Stimulated activated naive B cell treated with anti-CD40 and anti-IgM and Interleukin-4, amounts not matched to agents 10 μg/mL and 1 μg/mL and 100 μg/mL, for 72 hours (primary cell): ENCODE results near the gene CAPRIN2.

Experiments used
- ATAC-seq, 2 donors: fragments of 150-1000 bp; cut with Tn5 transposase; replicated peaks; 2 replicates each; pipeline ENCODE4 v1.10.0; 2021; ENCODE audit warnings: moderate library complexity in 1 of 2
- DNase-seq: peaks from one replicate; pipeline ENCODE4 v3.0.0; 2021
- H3K27ac Mint-ChIP-seq: one replicate; pipeline ENCODE4 v1.8.0; 2022; ENCODE audit warnings: mild to moderate bottlenecking, mixed read lengths
- H3K27me3 Mint-ChIP-seq, 2 donors: one replicate each; pipeline ENCODE4 v1.8.0; 2022; ENCODE audit warnings: mixed read lengths in 2 of 2
- H3K36me3 Mint-ChIP-seq, 2 donors: one replicate each; pipeline ENCODE4 v1.8.0; 2022; ENCODE audit warnings: mixed read lengths in 2 of 2, mild to moderate bottlenecking in 1 of 2
- H3K4me1 Mint-ChIP-seq, 2 donors: one replicate each; pipeline ENCODE4 v1.8.0; 2022; ENCODE audit warnings: mixed read lengths in 2 of 2, mild to moderate bottlenecking in 1 of 2
- H3K4me3 Mint-ChIP-seq, 2 donors: one replicate each; pipeline ENCODE4 v1.8.0; 2022; ENCODE audit warnings: mild to moderate bottlenecking in 2 of 2, mixed read lengths in 2 of 2, moderate library complexity in 1 of 2
- H3K9me3 Mint-ChIP-seq, 2 donors: one replicate each; pipeline ENCODE4 v1.8.0; 2022; ENCODE audit warnings: mixed read lengths in 2 of 2, mild to moderate bottlenecking in 1 of 2

CAPRIN2 gene

DNA sequence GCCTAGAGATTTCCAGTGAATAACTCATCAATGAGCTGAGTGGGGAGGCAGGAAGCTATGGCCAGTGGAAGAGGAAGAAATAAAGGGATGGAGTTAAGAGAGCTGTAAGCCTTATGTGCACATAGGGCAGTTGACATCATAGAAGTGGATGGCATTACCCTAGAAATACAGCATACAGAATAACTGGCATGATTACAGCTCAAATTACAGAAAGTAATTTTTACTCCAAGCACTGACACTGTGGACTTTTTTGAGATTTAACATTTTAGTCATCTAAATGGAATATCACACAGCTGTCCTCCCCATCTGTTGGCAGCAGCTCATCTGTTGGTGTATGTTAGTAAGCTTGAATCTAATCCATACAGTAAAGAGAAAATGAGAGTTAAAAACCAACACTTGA lies 53.7 kb downstream of the CAPRIN2 start:
- Mint-ChIP-seq H3K27me3 (peaks cover 0 to 5% of the 10 kb centered on the region in 2 donors), H3K4me3 (no peak overlapping the region), H3K36me3 (peaks cover 0 to 1% of the 10 kb centered on the region in 2 donors), H3K27ac (no peak overlapping the region), H3K9me3 (no peaks in the 10 kb centered on the region), H3K4me1 (peaks cover 2 to 6% of the 10 kb centered on the region in 2 donors)
- DNase-seq (no peak), ATAC-seq (no peak)

DNA sequence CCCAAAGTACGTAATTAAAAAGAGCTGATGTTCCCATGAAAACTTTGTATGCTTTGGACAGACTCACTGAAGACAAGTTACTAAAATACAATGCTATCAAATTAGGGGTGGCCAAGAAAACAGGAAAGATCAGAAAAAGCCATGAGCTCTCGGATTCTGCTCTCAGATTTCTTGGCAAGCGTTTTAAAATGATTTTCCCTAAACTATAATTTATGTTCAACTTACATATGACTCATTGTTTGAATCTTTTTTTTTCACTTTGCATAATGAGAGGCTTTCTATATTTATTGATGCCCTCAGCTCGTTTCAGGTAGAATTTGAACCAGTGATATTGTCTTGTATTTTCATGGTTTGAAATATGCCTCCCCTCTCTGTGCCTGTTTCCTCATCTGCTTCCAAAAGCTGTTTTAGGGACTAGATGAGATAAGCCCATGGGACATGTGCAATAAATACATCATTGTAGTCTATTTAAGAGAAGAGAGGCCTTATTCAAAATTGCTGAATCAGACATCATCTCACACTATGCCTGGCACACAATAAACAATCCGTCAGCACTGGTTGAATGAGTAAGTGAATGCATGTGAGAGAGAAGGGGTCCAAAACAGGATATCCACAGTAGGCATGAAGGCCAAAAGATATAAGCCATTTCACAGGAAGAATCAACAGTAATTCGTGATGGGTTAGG lies 54.4 kb downstream of the CAPRIN2 start:
- no peak for ATAC-seq
- Mint-ChIP-seq H3K36me3 (peaks cover 0 to 3% of the 10 kb centered on the region in 2 donors), H3K9me3 (no peaks in the 10 kb centered on the region), H3K27ac (no peak overlapping the region), H3K4me3 (no peak overlapping the region), H3K4me1 (peaks cover 2 to 10% of the 10 kb centered on the region in 2 donors), H3K27me3 (peaks cover 0 to 5% of the 10 kb centered on the region in 2 donors)
- no peak for DNase-seq

DNA sequence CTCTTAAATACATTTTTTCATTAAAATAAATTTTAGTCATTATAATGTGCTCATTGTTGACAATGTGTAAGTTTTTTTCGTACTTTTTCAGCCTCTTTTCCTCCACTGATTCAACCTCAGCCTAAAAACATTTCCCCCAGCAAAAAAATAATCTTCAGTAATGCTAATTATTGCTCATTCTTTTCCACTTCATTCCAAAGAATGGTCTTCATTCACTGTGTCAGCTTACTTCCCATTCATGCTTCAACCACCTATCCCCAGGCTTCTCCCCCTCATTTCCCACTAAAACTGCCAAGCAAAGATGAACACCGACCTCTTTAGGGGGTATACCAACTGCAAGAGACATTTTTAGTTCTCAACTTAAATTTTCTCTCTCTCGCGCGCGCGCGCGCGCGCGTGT lies 56.4 kb downstream of the CAPRIN2 start:
- H3K27ac Mint-ChIP-seq: no peak overlapping the region
- H3K4me3 Mint-ChIP-seq: no peak overlapping the region
- H3K9me3 Mint-ChIP-seq: no peaks in the 10 kb centered on the region
- peaks cover 0 to 3% of the 10 kb centered on the region in 2 donors for H3K36me3 Mint-ChIP-seq
- H3K4me1 Mint-ChIP-seq: peaks cover 8 to 23% of the 10 kb centered on the region in 2 donors
- ATAC-seq (no peak), DNase-seq (no peak)
- H3K27me3 Mint-ChIP-seq: peaks cover 0 to 5% of the 10 kb centered on the region in 2 donors

DNA sequence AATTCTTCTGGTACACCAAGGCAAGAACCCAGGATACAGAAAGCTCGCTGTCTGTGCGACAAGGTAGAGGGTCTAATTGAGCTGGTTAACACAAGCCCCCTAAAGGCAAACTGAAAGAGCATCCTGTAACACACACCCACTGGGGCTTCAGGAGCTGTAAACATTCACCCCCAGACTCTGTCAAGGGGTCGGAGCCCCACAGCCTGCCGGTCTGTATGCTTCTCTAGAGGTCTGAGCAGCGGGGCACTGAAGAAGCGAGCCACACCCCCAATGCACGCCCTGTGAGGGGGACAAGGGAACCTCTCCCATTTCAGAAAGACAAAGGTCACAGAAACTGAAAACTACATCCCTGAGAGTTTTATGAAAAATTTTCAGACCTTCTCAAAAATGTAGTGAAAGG lies 57.8 kb downstream of the CAPRIN2 start:
- Mint-ChIP-seq H3K36me3 (peaks cover 0 to 3% of the 10 kb centered on the region in 2 donors), H3K4me1 (peaks cover 11 to 29% of the 10 kb centered on the region in 2 donors), H3K9me3 (no peaks in the 10 kb centered on the region), H3K27ac (no peak overlapping the region), H3K4me3 (no peak overlapping the region), H3K27me3 (peaks cover 0 to 5% of the 10 kb centered on the region in 2 donors)
- ATAC-seq (no peak), DNase-seq (no peak)

DNA sequence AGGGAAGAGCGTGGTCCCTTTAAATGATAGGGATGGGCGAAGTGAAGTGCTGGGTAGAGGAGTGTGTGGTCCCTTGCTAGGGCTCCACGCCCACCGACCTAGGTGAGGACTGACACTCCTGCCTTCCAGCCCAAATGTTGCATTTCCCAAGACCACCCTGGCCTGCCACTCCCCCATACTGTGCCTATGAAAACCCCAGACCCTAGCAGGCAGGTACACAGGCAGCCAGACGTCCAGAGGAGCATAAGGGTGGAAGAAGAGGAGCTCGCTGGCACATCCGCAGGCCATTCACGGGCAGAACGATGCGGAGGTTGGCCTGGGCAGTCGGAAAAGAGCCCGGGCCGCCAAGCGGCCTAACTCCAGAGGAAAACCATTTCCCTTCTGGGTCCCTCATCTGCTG lies 58.3 kb downstream of the CAPRIN2 start:
- ATAC-seq: no peak
- Mint-ChIP-seq H3K4me1 (peaks cover 11 to 29% of the 10 kb centered on the region in 2 donors), H3K36me3 (peaks cover 0 to 3% of the 10 kb centered on the region in 2 donors), H3K27ac (peak overlapping the region; percentile 98), H3K27me3 (peaks cover 0 to 5% of the 10 kb centered on the region in 2 donors), H3K9me3 (no peaks in the 10 kb centered on the region), H3K4me3 (peak overlapping the region; percentile 91 to 96)
- DNase-seq: no peak

DNA sequence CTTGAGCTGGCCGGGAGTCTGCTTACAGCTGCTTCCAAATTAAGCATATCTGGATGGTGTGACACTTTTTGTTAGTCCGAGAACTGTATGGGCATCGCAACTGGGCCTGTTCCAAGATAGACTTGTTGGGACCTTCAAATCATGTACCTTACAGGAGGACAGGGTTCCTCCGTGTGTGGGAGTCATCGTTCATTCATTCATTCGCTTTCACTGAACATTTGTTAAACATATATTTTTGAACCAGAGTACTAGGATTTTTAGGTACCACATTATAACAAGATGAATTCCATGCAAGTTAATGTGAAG lies 58.7 kb downstream of the CAPRIN2 start:
- ATAC-seq (peak; percentile 47 to 50), DNase-seq (no peak)
- H3K36me3 Mint-ChIP-seq: peaks cover 0 to 3% of the 10 kb centered on the region in 2 donors
- peak overlapping the region; percentile 91 to 96 for H3K4me3 Mint-ChIP-seq
- peaks cover 0 to 5% of the 10 kb centered on the region in 2 donors for H3K27me3 Mint-ChIP-seq
- H3K9me3 Mint-ChIP-seq: no peaks in the 10 kb centered on the region
- H3K27ac Mint-ChIP-seq: peak overlapping the region; percentile 98
- H3K4me1 Mint-ChIP-seq: peaks cover 15 to 33% of the 10 kb centered on the region in 2 donors

DNA sequence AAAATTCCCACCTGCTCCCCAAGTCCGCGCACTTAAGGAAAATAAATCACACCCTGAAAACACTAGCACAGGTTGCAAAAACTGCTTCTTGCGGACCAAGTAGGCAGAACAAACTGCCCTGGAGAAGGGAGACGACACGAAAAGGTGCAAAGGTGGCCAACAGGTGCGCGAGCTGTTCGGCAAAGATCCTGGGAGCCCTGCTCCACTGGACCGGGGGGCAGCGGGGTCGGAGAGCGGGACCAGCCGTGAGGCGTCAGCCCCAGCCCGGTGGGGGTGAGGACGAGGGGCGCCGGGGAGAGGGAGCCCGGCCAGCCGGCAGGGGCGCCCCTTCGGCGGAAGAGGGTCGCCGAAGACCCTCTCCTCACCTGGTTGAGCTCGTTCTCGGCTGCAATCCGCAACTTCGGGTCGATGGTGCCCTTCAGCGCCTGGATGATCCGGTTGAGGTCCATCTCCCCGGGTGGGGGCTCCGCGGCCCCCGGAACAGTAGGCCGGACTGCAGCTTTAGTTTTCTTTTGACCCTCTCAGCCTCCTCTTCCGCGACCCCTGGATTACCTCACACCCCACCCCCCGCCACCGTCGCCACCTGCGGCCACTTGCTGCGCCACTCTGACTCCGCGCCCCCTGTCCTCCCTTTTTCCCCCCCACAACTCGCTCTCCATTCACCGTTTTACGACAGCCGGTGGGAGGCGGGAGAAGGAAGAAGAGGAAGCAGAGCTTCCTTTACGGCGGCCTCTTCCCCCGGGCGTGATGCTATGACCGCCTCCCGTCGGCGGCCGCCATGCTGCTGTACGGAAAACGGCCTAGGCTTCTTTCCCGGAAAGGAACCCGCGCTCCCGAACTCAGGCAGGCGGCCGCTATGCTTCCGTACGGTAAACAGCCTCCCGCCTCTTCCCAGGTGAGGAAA lies 59.3 kb downstream of the CAPRIN2 start, which contains the start of gene IPO8:
Gene IPO8 (minus strand): TSS at position 671 of the 904 bp plus-strand sequence. CDS start 222 bp downstream, at position 449.
- Mint-ChIP-seq H3K4me1 (peaks cover 17 to 35% of the 10 kb centered on the region in 2 donors), H3K27ac (peak within 1 kb of the TSS; percentile 98), H3K27me3 (peaks cover 0 to 5% of the 10 kb centered on the region in 2 donors), H3K4me3 (peak within 1 kb of the TSS; percentile 91 to 96), H3K36me3 (peaks cover 0 to 3% of the 10 kb centered on the region in 2 donors), H3K9me3 (no peaks in the 10 kb centered on the region)
- ATAC-seq (peak; percentile 89 to 91), DNase-seq (peak; percentile 84)

DNA sequence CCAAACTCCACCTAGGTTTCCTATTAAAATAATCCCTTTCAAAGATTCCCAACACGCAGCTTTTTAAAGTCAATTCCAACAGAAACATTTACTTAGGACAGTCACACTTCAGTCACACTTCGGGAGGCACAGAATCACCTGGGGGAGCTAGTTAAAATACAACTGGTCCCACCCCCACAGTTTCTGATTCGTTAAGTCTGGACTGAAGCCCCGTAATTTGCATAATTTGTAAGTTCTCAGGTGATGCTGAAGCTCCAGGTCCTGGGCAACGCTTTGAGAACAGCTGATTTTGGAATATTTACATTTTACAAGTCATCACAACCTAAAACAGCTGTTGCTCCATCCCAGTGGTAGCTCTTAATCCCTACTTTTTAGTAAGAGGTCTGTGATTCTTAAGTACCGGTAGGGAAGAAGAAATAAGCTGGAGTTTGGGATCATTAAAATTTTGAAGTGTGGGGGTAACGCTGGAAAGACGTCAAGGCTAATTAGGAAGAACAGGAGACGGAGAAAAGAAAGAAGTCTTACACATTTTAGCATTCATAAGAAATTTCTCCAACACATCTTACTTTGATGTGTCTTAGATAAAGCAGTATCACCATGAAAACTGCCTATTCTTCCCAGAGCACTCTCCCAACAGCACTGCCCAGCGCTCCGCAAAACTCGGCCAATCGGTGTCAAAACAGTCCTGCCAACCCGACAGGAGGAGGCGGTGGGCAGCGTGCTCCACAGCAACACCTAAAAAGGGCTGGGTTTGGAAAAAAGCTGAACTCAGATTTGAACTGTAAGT lies 60.1 kb downstream of the CAPRIN2 start:
- ATAC-seq (peak; percentile 22 to 33), DNase-seq (no peak)
- H3K4me1 Mint-ChIP-seq: peaks cover 18 to 42% of the 10 kb centered on the region in 2 donors
- H3K4me3 Mint-ChIP-seq: peak overlapping the region; percentile 91 to 96
- H3K9me3 Mint-ChIP-seq: no peaks in the 10 kb centered on the region
- peak overlapping the region; percentile 92 for H3K27ac Mint-ChIP-seq
- peaks cover 0 to 5% of the 10 kb centered on the region in 2 donors for H3K27me3 Mint-ChIP-seq
- H3K36me3 Mint-ChIP-seq: peaks cover 0 to 3% of the 10 kb centered on the region in 2 donors

DNA sequence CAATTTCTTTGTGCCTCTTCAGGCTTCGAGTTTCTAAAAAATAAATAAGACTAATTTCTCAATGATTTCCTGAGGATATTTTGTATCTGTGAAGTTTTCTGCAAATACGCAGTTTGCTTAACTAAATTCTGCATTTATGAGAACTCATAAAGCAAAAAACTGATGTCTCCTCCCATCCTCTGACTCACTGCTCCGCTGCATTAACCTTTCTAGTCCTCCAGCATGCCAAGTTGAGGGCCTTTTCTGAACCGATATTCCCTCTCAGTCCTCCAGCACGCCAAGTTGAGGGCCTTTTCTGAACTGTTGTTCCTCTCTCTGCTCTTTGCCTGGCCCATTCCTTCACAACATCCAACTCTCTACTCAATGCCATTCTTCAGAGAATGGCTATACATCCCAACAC lies 62.3 kb downstream of the CAPRIN2 start:
- peaks cover 0 to 2% of the 10 kb centered on the region in 2 donors for H3K36me3 Mint-ChIP-seq
- no peaks in the 10 kb centered on the region for H3K27me3 Mint-ChIP-seq
- ATAC-seq: no peak
- no peak overlapping the region for H3K27ac Mint-ChIP-seq
- peaks cover 18 to 48% of the 10 kb centered on the region in 2 donors for H3K4me1 Mint-ChIP-seq
- H3K9me3 Mint-ChIP-seq: no peaks in the 10 kb centered on the region
- H3K4me3 Mint-ChIP-seq: no peak overlapping the region
- DNase-seq: no peak

DNA sequence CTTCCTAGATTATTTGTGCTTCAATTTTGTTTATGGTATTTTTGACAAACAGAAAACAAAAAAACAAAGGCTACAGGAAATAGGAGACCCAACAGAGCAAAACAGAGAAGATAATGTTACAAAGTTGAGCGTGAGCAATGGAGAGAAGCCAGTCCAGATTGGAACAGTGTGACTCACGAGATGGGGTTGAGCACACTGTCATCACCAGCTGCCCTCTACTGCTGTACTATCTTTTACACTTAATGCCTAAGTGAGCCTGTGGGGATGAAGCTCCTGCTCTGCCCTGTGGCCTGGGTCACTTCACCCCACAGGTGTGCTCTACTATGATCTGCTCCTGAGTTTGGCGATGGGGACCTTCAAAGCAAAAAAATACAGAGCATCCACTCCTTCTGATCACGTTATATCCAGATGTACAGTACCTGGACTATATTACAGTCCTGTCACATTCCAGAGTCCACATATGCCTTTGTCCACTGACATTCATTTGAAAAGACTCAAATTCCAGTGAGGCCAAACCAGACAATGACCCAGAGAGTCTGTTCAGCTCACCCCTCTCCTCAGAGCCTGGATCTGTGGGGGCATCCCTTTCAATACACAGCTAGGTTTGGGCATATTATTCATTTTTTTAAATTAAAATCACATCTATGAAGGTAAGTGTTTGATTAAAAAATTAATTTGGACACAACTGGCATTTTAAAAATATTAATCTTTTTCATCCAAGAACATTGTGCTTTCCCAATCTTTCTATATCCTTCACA lies 63.5 kb downstream of the CAPRIN2 start:
- Mint-ChIP-seq H3K9me3 (no peaks in the 10 kb centered on the region), H3K36me3 (peaks cover 0 to 2% of the 10 kb centered on the region in 2 donors), H3K27me3 (no peaks in the 10 kb centered on the region), H3K27ac (peak overlapping the region; percentile 40), H3K4me3 (no peak overlapping the region), H3K4me1 (peaks cover 17 to 45% of the 10 kb centered on the region in 2 donors)
- ATAC-seq: no peak
- DNase-seq: no peak

DNA sequence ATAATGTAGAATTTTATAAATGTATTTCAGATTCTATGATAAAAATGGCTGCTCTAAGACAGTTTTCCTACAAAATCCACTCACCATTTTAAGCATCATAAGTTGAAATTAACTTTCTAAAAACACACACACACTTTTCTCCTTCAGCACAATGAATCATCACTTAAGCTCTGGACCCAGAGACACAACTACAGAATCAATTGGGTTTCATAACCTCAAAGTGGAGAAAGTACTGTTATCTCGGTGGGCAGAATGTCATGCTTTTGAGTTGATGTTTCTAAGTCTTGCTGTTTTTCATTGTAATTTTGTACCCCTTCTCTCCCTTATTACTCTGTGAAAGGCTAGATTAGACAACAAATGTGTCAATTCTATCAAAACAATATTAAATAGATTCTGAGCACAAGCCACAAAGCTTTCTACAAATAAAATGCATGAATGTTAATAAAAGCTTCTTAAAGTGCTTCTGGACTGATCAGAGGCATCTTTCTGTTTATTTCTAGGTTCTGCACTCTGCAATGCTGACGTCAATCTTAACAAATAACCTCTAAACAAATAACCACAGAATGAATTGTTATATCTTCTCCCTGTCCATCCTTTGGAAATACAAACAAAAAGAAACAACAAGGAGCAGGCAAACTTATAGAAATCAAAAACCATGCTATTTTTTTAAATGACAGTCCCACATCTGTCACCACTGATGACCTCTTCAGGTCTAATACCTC lies 67.3 kb downstream of the CAPRIN2 start:
- H3K27ac Mint-ChIP-seq: no peak overlapping the region
- no peaks in the 10 kb centered on the region for H3K9me3 Mint-ChIP-seq
- H3K4me3 Mint-ChIP-seq: no peak overlapping the region
- peaks cover 12 to 29% of the 10 kb centered on the region in 2 donors for H3K4me1 Mint-ChIP-seq
- ATAC-seq (no peak), DNase-seq (no peak)
- no peaks in the 10 kb centered on the region for H3K27me3 Mint-ChIP-seq
- peaks cover 8 to 14% of the 10 kb centered on the region in 2 donors for H3K36me3 Mint-ChIP-seq

DNA sequence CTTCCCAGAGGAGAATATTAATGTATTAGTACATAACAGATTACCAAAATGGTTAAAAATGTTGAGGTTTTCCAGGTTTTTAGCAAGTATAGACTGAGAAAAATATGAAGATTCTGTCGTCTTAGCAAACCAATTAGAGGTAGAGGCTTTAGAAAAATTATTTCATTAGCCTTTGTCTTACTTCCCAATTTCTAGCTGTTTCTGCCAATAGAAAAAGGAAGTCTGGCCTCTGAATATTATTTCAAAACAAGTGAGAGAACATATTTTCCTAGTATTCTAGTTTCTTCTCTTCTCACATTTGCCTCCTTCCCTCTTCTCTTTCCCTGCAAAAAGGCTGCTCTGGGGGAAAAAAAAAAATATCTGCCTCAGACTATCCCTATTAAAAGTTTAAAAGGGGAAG lies 75.5 kb downstream of the CAPRIN2 start:
- Mint-ChIP-seq H3K27ac (no peak overlapping the region), H3K4me3 (no peak overlapping the region), H3K4me1 (peaks cover 2 to 3% of the 10 kb centered on the region in 2 donors), H3K27me3 (no peaks in the 10 kb centered on the region), H3K9me3 (no peaks in the 10 kb centered on the region), H3K36me3 (peaks cover 13 to 28% of the 10 kb centered on the region in 2 donors)
- DNase-seq: no peak
- no peak for ATAC-seq

DNA sequence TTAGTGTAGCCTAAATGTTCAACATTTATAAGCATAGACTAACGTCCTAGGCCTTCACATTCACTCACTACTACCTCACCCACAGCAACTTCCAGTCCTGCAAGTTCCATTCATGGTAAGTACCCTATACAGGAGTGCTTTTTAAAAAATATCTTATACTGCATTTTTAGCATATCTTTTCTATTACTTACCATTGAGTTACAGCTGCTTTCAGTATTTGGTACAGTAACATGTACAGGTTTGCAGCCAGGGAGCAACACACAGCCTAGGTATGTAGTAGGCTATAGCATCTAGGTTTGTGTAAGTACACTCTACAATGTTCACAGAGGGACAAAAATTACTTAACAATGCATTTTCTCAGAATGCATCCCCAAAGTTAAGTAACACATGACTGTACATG lies 76.5 kb downstream of the CAPRIN2 start:
- ATAC-seq: no peak
- no peak for DNase-seq
- no peaks in the 10 kb centered on the region for H3K27me3 Mint-ChIP-seq
- H3K36me3 Mint-ChIP-seq: peaks cover 9 to 19% of the 10 kb centered on the region in 2 donors
- no peak overlapping the region for H3K4me3 Mint-ChIP-seq
- no peaks in the 10 kb centered on the region for H3K9me3 Mint-ChIP-seq
- H3K4me1 Mint-ChIP-seq: no peaks in the 10 kb centered on the region
- no peak overlapping the region for H3K27ac Mint-ChIP-seq
